Measurements from ENCODE around the gene TSPYL2. TPM values are rescaled to one million over a fixed set of nuclear protein-coding genes. Genes with fewer than 3 reads are reported as not detected.

TSPYL2 gene
- total and polyA plus RNA-seq, 2 of the 4 experiments (the other 2 are of a cell fraction): 19.2 to 49.7 TPM

DNA sequence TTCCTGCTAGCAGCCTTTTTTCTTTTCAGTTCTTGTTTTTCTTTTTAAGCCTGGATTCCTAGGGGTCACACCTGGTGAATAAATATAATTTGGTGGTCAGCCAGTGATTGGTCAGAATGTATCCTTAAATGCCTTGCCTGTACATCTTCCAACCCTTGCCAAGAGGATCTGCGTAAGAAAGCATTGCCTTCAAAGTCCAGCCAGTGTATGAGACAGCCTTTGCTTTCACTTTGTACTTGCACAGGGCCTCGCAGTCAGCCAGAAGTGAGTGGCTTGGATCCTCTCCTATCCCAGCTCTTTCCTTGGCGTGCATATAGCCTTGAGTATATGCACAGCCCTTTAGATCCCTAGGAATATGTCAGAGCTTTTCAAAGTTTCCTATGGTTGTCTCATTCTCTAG lies 33.9 kb downstream of the TSPYL2 start:
- Histone ChIP-seq H4K5ac (ENCODE audit: low read depth, low read length) (no peak overlapping the region), H2AFZ (replicated peaks; ENCODE audit: low read length, poor library complexity) (no peak overlapping the region), H2AK5ac (ENCODE audit: low read depth, low read length) (no peak overlapping the region), H3K56ac (ENCODE audit: extremely low read depth, insufficient read depth, low read length) (no peak overlapping the region), H2BK20ac (ENCODE audit: low read depth, low read length) (no peak overlapping the region), H3K79me1 (ENCODE audit: low read depth in 1 of 2, low read length in 2 of 2) (peaks cover 0 to 12% of the 10 kb centered on the region in 2 experiments; a peak in 2 of 4 replicates), H3K27ac (ENCODE audit: insufficient read depth, low read length) (no peak overlapping the region; the same call in 1 of the 2 replicates), H2BK120ac (ENCODE audit: low read depth, low read length) (no peak overlapping the region), H3K4ac (ENCODE audit: low read depth, low read length) (no peak overlapping the region), H3K9me3 (ENCODE audit: control insufficient read depth, insufficient read depth, low read length) (no peaks in the 10 kb centered on the region), H3K18ac (ENCODE audit: low read depth, low read length) (no peak overlapping the region), H3K9me1 (ENCODE audit: insufficient read depth, low read length) (no peaks in the 10 kb centered on the region), H3K36me3 (ENCODE audit: control insufficient read depth, insufficient read depth, low read length) (no peaks in the 10 kb centered on the region), H4K8ac (ENCODE audit: low read depth in 2 of 2, low read length in 2 of 2) (0 out of 4 replicates have a peak overlapping the region, but pooled peaks of 1 of the 2 experiments have one; percentile 54), H4K91ac (ENCODE audit: insufficient read depth, low read depth, low read length) (no peak overlapping the region), H3K27me3 (ENCODE audit: control insufficient read depth, insufficient read depth, low read length) (peaks cover under 1% of the 10 kb centered on the region; the same call in 1 of the 2 replicates), H2AK9ac (replicated peaks; ENCODE audit: low read depth, low read length, poor library complexity) (no peak overlapping the region), H3K23ac (ENCODE audit: low read depth, low read length) (no peak overlapping the region), H2BK15ac (ENCODE audit: low read depth, low read length) (no peak overlapping the region), H3K4me3 (ENCODE audit: insufficient read depth, low read depth, low read length) (no peak overlapping the region), H3K9ac (ENCODE audit: low read depth, low read length) (no peak overlapping the region), H3K4me1 (ENCODE audit: control insufficient read depth, insufficient read depth, low read length) (no peaks in the 10 kb centered on the region), H4K20me1 (ENCODE audit: insufficient read depth, low read length) (no peaks in the 10 kb centered on the region), H2BK5ac (ENCODE audit: low read depth, low read length, poor library complexity, severe bottlenecking) (peak overlapping the region; percentile 6), H3K4me2 (ENCODE audit: low read depth, low read length) (peak overlapping the region; percentile 19), H3K14ac (replicated peaks; ENCODE audit: low read depth, low read length) (no peak overlapping the region)
- in situ Hi-C loops (cut with MboI; ENCODE audit: low sequenced_read_pairs) (no loop called here), dilution Hi-C loops (cut with HindIII; ENCODE audit: low sequenced_read_pairs, unreplicated experiment) (no loop called here), intact Hi-C loops (cut with micrococcal nuclease) (no loop called here)
- ChIA-PET CTCF (no interaction called here), POLR2A (ENCODE audit: unreplicated experiment) (no interaction called here)
- WGBS, 2 experiments (ENCODE audit: extremely low coverage in 2 of 2, insufficient read length in 1 of 2): no CpG with 5 or more reads among the region's 3 CpGs
- ATAC-seq (ENCODE audit: low read depth): peak; percentile 80
- DNase-seq: peak; percentile 61
- BruUV-seq (replicated peaks): no TSS peak
- TF ChIP-seq RCOR1 (IDR thresholded peaks at IDR 0.05; ENCODE audit: insufficient replicate concordance, low read length): no peak
- TF ChIP-seq RAD21 (IDR thresholded peaks at IDR 0.05; ENCODE audit: low read length): no peak
- TF ChIP-seq BHLHE40 (IDR thresholded peaks at IDR 0.05; ENCODE audit: low read depth, low read length): no peak
- TF ChIP-seq SMC3 (IDR thresholded peaks at IDR 0.05; ENCODE audit: low read depth, low read length): no peak
- TF ChIP-seq ELK1 (IDR thresholded peaks at IDR 0.05; ENCODE audit: borderline replicate concordance, low read depth, low read length): no peak
- no peak for TF ChIP-seq POLR2A (IDR thresholded peaks at IDR 0.05; ENCODE audit: low read depth, low read length)
- no peak for TF ChIP-seq FOS (IDR thresholded peaks at IDR 0.05; ENCODE audit: low read depth, low read length)
- TF ChIP-seq CTCF (conservative IDR thresholded peaks at IDR 0.05; ENCODE audit: low read depth, low read length): no peak
- no peak for TF ChIP-seq MAZ (IDR thresholded peaks at IDR 0.05; ENCODE audit: borderline replicate concordance, low read depth, low read length)
- no peak for TF ChIP-seq MXI1 (IDR thresholded peaks at IDR 0.05; ENCODE audit: borderline replicate concordance, low read depth, low read length)
- no peak for TF ChIP-seq MAFK (IDR thresholded peaks at IDR 0.05; ENCODE audit: low read depth, low read length)
- TF ChIP-seq RFX5 (IDR thresholded peaks at IDR 0.05; ENCODE audit: low read depth, low read length): no peak
